Measurements from ENCODE around the gene ARMC9.
"Not testable (repeated sequence)": the region's sequence is repeated elsewhere in the genome, so short reads cannot be mapped to it uniquely, and the experiment has no call there.

The ARMC9 gene

DNA sequence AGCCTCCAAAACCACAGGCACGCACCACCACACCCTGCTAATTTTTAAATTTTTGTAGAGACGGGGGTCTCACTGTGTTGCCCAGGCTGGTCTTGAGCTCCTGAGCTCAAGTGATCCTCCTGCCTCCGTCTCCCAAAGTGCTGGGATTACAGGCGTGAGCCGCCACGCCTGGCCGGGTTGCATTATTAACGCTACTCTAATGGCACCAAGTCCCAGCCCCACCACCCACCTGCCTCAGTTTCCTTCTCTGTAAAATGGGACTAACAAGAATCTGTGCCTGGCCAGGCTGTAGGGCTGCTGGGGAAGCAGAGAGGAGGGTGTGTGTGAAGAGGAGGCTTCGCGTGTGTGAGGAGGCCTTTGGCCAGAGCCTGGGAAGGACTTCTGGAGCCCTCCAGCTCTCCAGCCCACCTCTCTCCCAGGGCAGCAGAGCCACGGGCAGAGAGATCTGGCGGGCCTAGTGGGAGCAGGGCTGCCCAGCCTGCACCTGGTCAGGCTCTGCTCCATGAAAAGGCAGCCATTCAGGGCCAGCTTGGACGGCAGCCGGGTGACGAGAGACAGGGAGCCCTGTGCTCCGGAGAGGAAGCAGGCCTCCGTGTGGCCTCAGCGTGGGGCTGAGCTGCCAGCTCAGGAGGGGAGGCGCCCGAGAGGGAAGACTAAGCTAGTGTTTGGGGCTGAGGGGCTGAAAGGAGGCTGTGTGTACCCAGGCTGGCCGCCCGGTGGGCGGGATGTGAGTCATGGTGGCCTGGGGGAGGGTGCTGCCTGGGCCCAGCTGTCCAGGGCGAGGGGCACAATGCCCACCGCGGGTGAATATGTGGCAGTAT, 189.7 kb downstream of the ARMC9 start:
- DNase-seq, result peak; percentile 76

GRCh38 chr2:231388725-231389346, 190.4 kb downstream of the ARMC9 start:
- DNase-seq, result no peak

DNA sequence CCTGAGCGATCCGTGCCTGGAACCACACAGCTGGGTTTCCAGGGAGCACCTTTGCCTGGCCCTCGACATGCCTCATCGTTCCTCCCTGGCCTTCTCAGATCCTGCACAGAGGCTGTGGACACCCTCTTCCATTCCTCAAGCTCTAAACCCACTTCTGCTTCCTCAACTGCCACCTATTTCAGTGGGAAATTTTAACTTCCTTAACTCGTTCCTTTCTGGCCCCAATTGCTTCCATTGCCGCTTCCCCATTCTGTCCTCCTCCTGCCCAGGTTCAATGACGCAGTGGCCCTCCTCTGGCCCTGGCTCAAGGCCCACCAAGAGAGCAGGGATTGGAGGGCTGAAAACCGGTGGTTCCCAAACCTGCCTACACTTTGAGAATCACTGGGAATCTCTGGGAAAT, 192.2 kb downstream of the ARMC9 start:
- DNase-seq, result no peak

DNA sequence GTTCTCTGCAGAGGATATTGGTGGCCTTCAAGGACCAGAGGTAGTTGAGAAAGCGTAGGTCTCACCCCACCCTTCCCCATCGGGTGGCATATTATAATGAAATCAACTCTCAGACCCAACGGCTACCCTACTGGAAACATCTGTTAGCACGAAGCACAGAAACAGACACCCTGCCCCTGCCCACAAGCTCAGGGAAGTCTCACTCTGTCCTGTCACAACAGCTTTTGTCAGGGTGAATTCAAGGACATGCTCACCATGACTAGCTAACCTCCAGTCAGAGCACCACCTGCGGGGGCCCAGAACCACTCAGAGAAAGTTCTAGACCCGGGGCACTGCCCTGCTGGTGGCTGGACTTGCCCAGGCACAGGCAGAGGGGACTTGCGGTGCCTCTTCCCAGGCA, 193.6 kb downstream of the ARMC9 start:
- DNase-seq, result peak; percentile 75

GRCh38 chr2:231392431-231393148, 194.2 kb downstream of the ARMC9 start:
- DNase-seq, result no peak

- peak; percentile 29 for DNase-seq
Measured at GRCh38 chr2:231393149-231394131, 195.0 kb downstream of the ARMC9 start.

DNA sequence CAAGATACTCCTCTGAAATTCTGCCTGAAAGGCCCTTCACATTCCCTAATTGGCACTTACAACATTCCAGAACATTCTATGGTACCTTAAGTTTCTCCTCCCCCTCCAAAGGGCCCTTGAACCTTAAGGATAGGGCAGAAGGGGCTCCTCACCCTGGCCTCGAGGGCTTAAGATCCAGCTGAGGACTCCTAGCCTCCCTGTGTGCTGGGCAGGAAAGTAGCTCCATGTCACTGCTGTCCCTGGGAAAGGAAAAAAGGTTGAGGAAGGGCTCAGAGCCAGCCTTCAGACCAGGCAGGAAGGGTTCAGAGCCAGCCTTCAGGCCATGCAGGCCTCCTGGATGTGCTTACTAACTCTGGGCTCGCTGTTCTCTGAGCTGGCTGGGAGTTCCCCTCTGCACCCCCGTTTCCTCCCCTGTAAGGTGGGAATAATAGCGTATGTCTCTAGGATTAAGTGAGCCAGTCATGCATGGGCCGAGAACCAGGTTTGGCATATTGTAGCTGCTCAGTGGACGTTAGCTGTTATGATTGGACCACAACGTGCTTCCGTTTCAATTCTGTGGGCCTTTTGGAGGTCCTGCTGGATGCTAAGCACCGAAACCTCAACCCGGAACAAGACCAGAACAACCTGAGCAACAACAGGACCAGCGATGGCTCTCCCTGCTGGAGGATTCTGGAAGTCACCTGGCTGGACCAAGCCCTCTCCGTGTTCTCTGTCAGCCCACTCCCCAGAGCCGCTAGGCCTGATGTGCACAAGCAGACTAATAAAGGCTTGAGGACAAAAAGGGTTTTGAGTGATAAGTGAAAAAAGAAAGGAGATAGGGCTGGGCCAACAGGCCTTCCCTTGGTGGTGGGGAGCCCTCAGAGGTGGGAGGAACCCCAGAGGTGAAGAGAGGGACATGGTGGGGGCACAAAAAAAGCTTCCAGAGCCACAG, 196.0 kb downstream of the ARMC9 start:
- DNase-seq, result no peak

DNA sequence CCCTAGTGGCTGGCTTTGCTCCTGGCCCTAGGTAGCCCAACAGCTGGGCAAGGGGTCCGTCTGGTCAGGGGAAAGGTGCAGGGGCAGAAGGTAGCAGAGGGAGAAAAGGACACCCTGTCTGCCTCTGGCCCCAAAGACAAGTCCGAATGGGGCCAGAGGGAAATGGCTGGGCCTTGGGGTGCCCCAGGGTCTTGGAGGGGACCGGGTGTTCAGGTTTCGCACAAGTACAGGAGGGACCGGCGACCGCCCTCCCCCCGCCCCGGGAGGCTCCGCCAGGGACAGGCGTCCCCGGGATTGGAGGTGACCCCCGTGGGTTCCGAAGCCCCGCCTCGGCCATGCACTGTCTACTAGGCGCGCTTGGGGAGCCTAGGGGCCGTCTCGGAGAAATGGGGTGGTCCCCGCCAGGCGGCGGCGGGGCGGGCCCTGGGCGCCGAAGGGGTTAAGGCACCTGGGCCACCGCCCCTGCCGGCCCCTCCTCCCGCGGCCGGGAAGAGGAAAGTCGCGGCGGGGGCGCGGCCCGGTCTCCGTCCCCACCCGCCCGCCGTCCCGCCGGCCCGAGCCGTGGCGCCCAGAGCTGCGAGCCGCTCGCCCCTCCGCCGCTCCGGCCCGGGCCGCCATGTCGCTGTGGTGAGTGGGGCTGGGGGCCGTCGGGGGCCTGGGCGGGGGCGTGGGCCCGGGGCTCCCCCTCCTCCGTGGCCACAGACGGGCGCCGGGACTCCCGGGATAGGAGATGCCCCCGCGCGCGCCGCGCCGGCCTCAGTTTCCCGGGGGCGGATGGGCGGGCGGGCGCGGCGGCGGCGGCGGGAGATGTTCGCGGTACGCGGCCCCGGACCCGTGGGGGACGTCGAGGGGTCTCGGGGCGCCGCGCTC, 197.0 kb downstream of the ARMC9 start, which contains the start of gene B3GNT7:
Gene B3GNT7, plus strand, starts transcription at position 523 of the 870 bp plus-strand sequence. Its CDS starts 94 bp downstream, at position 617.
- DNase-seq, result peak; percentile 36

GRCh38 chr2:231396058-231396821, 197.8 kb downstream of the ARMC9 start:
- no peak for DNase-seq

DNA sequence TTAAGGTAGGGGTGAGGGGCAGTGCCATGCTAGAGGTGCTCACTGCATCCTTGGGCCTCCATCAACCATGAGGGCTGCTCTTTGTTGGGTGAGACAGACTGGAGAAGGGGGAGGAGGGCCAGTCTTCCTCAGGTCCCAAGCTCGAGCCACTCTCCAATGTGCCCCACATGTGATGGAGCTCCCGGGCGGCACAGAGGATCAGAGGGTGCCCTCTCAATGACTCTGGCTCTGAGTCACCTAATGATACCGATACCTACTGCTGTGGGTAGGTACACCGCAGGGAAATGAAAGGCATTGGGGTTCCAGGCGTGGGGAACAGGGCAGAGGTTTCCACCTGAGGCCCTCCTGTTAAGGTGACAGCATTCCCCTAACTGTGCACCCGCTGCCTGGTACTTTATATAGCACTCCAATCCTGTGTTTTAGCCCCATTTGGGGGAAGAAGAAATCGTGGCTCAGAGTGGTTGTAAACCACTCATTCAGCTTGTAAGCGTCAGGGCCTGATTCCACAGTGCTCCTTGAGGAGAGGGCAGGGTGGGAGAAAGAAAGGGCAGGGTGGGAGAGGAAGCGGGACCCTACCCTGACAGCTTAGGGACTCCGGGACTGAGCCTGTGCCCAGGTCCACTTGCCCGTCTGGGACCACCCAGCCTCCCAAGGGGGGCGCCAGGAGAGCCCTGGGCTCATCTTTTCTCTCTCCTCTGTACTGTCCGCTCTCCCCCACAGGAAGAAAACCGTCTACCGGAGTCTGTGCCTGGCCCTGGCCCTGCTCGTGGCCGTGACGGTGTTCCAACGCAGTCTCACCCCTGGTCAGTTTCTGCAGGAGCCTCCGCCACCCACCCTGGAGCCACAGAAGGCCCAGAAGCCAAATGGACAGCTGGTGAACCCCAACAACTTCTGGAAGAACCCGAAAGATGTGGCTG, 198.8 kb downstream of the ARMC9 start:
- DNase-seq, result no peak

GRCh38 chr2:231397928-231398294, 199.5 kb downstream of the ARMC9 start:
- no peak for DNase-seq

- no peak for DNase-seq
Measured at GRCh38 chr2:231398585-231398984, 200.2 kb downstream of the ARMC9 start.

- DNase-seq, result no peak
Measured at GRCh38 chr2:231399046-231399852, 200.8 kb downstream of the ARMC9 start.

DNA sequence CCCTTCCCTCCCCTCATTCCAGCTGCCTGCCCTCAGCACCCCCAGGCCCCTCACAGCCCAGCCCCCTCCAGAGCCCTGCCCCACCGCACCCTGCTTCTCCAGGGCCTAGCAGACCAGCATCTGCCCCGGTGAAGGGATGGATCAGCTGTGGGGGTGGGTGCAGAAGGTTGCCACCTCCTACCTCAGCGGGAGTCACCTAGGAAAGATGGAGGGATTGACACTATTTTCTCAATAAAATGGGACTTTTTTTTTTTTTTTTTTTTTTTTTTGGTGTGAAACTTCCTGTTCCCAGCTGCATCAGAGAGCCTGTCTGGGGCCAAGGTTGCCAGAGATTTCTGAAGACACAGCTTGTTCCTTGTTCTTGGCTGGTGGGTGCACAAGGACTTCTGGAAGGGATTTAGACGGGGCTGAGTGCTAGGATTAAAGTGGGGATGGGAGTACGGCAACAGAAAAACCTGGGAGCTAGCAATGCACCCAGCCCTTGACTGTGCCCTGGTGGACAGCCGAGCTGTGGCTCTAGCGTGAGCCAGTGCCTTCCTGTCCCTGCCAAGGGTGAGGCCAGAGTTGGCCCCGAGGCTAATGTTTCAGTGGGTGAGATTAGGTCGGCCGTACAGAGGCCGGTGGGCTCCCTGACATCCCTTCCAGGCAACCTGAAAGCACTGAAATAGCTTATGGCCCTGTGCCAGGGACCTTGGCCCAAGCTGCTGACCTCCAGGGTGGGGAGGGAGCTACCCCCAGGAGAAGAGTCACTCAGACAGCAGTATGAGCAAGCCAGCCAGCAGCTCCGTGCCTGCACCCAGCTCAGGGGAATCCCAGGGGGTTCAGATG, 201.6 kb downstream of the ARMC9 start:
- peak; percentile 30 for DNase-seq

DNA sequence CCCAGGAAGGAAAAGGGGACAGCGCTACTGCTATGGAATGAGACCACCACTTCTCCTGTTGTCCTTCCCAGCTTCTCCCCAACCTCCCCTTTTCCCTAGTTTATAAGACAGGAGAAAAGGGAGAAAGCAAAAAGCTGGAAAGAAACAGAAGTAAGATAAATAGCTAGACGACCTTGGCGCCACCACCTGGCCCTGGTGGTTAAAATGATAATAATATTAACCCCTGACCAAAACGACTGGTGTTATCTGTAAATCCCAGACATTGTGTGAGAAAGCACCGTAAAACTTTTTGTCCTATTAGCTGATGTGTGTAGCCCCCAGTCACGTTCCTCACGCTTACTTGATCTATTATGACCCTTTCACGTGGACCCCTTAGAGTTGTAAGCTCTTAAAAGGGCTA, 202.2 kb downstream of the ARMC9 start:
- DNase-seq, result peak; percentile 72

- not testable (repeated sequence) for DNase-seq
Measured at GRCh38 chr2:231401101-231401500, 202.7 kb downstream of the ARMC9 start.

Data from hematopoietic multipotent progenitor cell treated with erythropoietin and hydrocortisone succinate and interleukin-3 and kit ligand, for 4 days (in vitro differentiated cells).